Measurements from ENCODE around the gene OR2S2. TPM values are rescaled to one million over a fixed set of nuclear protein-coding genes. Genes with fewer than 3 reads are reported as not detected.

The OR2S2 gene
- total RNA-seq, 2 experiments from 2014 or later: not detected

DNA sequence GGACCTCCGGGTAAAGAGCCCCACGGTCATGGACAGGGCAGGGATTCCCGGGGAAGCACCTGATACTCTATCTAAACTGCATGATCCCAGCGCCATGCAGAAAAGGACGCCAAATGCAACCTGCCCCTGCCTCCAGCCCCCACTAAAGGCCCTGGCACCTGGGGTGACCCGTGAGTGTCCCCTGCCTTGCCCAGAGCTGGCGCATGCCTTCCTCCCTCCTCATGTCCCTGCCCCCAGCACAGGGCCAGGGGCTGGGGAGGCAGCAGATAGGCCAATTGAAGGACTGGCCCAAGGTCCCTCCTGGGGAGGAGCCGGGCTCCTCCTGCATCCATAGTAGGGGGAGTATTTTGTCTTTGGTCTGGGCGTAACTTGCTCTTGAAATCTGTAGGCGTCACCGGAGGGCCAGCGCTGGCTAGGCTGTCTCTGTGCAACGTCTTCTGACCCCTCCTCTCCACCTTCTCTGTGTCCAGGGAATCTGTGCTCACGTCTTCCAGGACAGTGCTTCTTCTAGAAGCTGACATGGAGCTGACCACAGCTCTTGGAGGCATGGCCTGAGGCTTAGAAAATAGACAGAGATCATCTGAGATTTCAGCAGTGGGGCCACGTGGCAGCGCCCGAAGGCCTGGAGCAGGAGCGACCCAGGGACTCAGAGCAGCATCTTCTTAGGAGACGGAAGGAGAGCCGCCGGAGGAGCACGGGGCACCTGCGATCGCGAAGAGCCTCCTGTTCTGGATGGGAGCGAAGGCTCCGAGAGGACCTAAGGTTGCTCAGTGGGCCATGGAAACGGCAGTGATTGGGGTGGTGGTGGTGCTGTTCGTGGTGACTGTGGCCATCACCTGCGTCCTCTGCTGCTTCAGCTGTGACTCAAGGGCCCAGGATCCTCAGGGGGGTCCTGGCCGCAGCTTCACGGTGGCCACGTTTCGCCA, 48.0 kb downstream of the OR2S2 start:
- intact Hi-C loops (cut with micrococcal nuclease; ENCODE audit: unreplicated experiment): no loop called here
- Histone ChIP-seq H3K9me2 (ENCODE audit: insufficient read depth, low read length) (no peaks in the 10 kb centered on the region), H3K4me3 (ENCODE audit: low read depth, low read length, poor library complexity, severe bottlenecking) (no peak overlapping the region), H2AFZ (ENCODE audit: low read length) (no peak overlapping the region; the same call in 1 of the 2 replicates), H3K4me1 (ENCODE audit: insufficient read depth, low read length, poor library complexity, severe bottlenecking) (peaks cover 4% of the 10 kb centered on the region), H4K20me1 (ENCODE audit: insufficient read depth, low read length) (no peaks in the 10 kb centered on the region), H3K79me2 (ENCODE audit: insufficient read depth, low read depth, low read length) (no peaks in the 10 kb centered on the region), H3K36me3 (ENCODE audit: insufficient read depth, low read length) (no peaks in the 10 kb centered on the region), H3K4me2 (ENCODE audit: low read length) (no peak overlapping the region), H3K9me3 (ENCODE audit: low read length) (0 out of 2 replicates have a peak, but pooled peaks cover 3% of the 10 kb centered on the region), H3K27ac (ENCODE audit: low read depth, low read length, poor library complexity, severe bottlenecking) (no peak overlapping the region)
- no peak for TF ChIP-seq EZH2phosphoT487 (IDR thresholded peaks at IDR 0.05; ENCODE audit: borderline replicate concordance, low read depth, low read length)
- TF ChIP-seq, protein P1, sequence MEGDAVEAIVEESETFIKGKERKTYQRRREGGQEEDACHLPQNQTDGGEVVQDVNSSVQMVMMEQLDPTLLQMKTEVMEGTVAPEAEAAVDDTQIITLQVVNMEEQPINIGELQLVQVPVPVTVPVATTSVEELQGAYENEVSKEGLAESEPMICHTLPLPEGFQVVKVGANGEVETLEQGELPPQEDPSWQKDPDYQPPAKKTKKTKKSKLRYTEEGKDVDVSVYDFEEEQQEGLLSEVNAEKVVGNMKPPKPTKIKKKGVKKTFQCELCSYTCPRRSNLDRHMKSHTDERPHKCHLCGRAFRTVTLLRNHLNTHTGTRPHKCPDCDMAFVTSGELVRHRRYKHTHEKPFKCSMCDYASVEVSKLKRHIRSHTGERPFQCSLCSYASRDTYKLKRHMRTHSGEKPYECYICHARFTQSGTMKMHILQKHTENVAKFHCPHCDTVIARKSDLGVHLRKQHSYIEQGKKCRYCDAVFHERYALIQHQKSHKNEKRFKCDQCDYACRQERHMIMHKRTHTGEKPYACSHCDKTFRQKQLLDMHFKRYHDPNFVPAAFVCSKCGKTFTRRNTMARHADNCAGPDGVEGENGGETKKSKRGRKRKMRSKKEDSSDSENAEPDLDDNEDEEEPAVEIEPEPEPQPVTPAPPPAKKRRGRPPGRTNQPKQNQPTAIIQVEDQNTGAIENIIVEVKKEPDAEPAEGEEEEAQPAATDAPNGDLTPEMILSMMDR (conservative IDR thresholded peaks at IDR 0.05; ENCODE audit: low read length): no peak
- BruUV-seq (replicated peaks): no TSS peak
- ChIA-PET CTCF (ENCODE audit: unreplicated experiment) (no interaction called here), POLR2A (no interaction called here)
- no peak for DNase-seq (ENCODE audit: low spot score)

- TF ChIP-seq, protein P1 (conservative IDR thresholded peaks at IDR 0.05; ENCODE audit: low read length): no peak
- TF ChIP-seq EZH2phosphoT487 (IDR thresholded peaks at IDR 0.05; ENCODE audit: borderline replicate concordance, low read depth, low read length): no peak
- Histone ChIP-seq H3K9me2 (ENCODE audit: insufficient read depth, low read length) (no peaks in the 10 kb centered on the region), H3K36me3 (ENCODE audit: insufficient read depth, low read length) (no peaks in the 10 kb centered on the region), H3K4me1 (ENCODE audit: insufficient read depth, low read length, poor library complexity, severe bottlenecking) (peaks cover 4% of the 10 kb centered on the region), H3K9me3 (ENCODE audit: low read length) (0 out of 2 replicates have a peak, but pooled peaks cover 3% of the 10 kb centered on the region), H3K27ac (ENCODE audit: low read depth, low read length, poor library complexity, severe bottlenecking) (no peak within 1 kb of the TSS), H3K4me2 (ENCODE audit: low read length) (no peak within 1 kb of the TSS), H3K4me3 (ENCODE audit: low read depth, low read length, poor library complexity, severe bottlenecking) (no peak within 1 kb of the TSS), H4K20me1 (ENCODE audit: insufficient read depth, low read length) (no peaks in the 10 kb centered on the region), H3K79me2 (ENCODE audit: insufficient read depth, low read depth, low read length) (no peaks in the 10 kb centered on the region), H2AFZ (ENCODE audit: low read length) (no peak within 1 kb of the TSS)
- intact Hi-C loops (cut with micrococcal nuclease; ENCODE audit: unreplicated experiment): no loop called here
- POLR2A ChIA-PET: no interaction called here
- no TSS peak for BruUV-seq (replicated peaks)
- no peak for DNase-seq (ENCODE audit: low spot score)
- CTCF ChIA-PET (ENCODE audit: unreplicated experiment): no interaction called here
Measured at GRCh38 chr9:35909274-35909673, 48.7 kb downstream of the OR2S2 start, which contains the start of gene SPAAR. Gene SPAAR, plus strand, starts transcription at chr9:35909490. Its CDS starts 974 bp downstream, at chr9:35910464.

All from OCI-LY7 (cell line).